Keratinocyte (primary cell): ENCODE measurements around the gene CCDC9B. TPM values are rescaled to one million over a fixed set of nuclear protein-coding genes. Genes with fewer than 3 reads are reported as not detected.

Experiments used
- DNase-seq: peaks from one replicate; pipeline ENCODE4 v3.0.0-alpha.2; 2011; ENCODE audit warnings: low read depth, missing footprints, low spot score
- FAIRE-seq: peaks from 2 replicates; lab custom pipeline; 2011; peaks lifted over from hg19 to GRCh38; lab: Jason Lieb, UNC
- H2AFZ ChIP-seq: 2 replicates; pipeline ENCODE4 v1.6.0; 2012; ENCODE audit warnings: low read length, control low read depth, inconsistent platforms; ENCODE audit not compliant: control insufficient read depth
- H3K27ac ChIP-seq: 2 replicates; pipeline ENCODE4 v1.5.1; 2011; ENCODE audit warnings: low read length; ENCODE audit not compliant: control insufficient read depth, insufficient read depth
- H3K27me3 ChIP-seq: 3 replicates; pipeline ENCODE4 v1.6.0; 2011; ENCODE audit warnings: low read length; ENCODE audit not compliant: control insufficient read depth, insufficient read depth; ENCODE audit errors: extremely low read depth
- H3K36me3 ChIP-seq, 2 experiments: 2 replicates in 1 of 2; 3 replicates in 1 of 2; pipeline ENCODE4 v1.5.1; 2011; ENCODE audit warnings: low read length in 2 of 2, mild to moderate bottlenecking in 1 of 2; ENCODE audit not compliant: control insufficient read depth in 2 of 2, insufficient read depth in 2 of 2; ENCODE audit errors: extremely low read depth in 1 of 2
- H3K4me1 ChIP-seq: 3 replicates; pipeline ENCODE4 v1.5.1; 2011; ENCODE audit warnings: low read length; ENCODE audit not compliant: control insufficient read depth, insufficient read depth; ENCODE audit errors: extremely low read depth
- H3K4me2 ChIP-seq: 3 replicates; pipeline ENCODE4 v1.6.0; 2011; ENCODE audit warnings: low read depth, low read length; ENCODE audit not compliant: control insufficient read depth, insufficient read depth; ENCODE audit errors: extremely low read depth
- H3K4me3 ChIP-seq, 3 experiments: fragments of 200-600 bp in 1 of 3; sonication (generic) in 1 of 3; 2 replicates in 2 of 3; 3 replicates in 1 of 3; pipeline ENCODE4 v1.5.1; 2011 to 2016; ENCODE audit warnings: low read length in 3 of 3, mild to moderate bottlenecking in 3 of 3, control low read depth in 2 of 3, inconsistent platforms in 1 of 3, low read depth in 1 of 3, mixed read lengths in 1 of 3, mixed run types in 1 of 3, moderate library complexity in 1 of 3; ENCODE audit not compliant: control insufficient read depth in 2 of 3, insufficient read depth in 2 of 3; ENCODE audit errors: extremely low read depth in 1 of 3
- H3K79me2 ChIP-seq: 2 replicates; pipeline ENCODE4 v1.6.0; 2012; ENCODE audit warnings: low read length; ENCODE audit not compliant: control insufficient read depth, insufficient read depth
- H3K9ac ChIP-seq: 3 replicates; pipeline ENCODE4 v1.6.0; 2011; ENCODE audit warnings: low read length; ENCODE audit not compliant: control insufficient read depth, insufficient read depth; ENCODE audit errors: extremely low read depth
- H3K9me1 ChIP-seq: 3 replicates; pipeline ENCODE4 v1.6.0; 2011; ENCODE audit warnings: low read length; ENCODE audit not compliant: control insufficient read depth, insufficient read depth; ENCODE audit errors: extremely low read depth
- H3K9me3 ChIP-seq: 2 replicates; pipeline ENCODE4 v1.5.1; 2012; ENCODE audit warnings: low read depth, low read length; ENCODE audit not compliant: control insufficient read depth
- H4K20me1 ChIP-seq: 3 replicates; pipeline ENCODE4 v1.6.0; 2011; ENCODE audit warnings: low read length; ENCODE audit not compliant: control insufficient read depth, insufficient read depth; ENCODE audit errors: extremely low read depth
- EZH2 ChIP-seq: IDR thresholded peaks from one replicate; pipeline ENCODE4 v1.6.1; 2012; ENCODE audit warnings: inconsistent platforms, mild to moderate bottlenecking, low read length, moderate library complexity
- dilution Hi-C: fragments of 300-500 bp; cut with MboI; formaldehyde crosslinking; loops from one replicate; pipeline ENCODE4 v1.7.0; 2020; ENCODE audit warnings: low sequenced_read_pairs; ENCODE audit not compliant: extremely low pct_ligation_motif_present
- polyA plus RNA-seq, 5 experiments: library from polyadenylated mRNA; depleted of rRNA in 3 of 5; stranded (reverse) in 3 of 5; stranded (forward) in 1 of 5; unstranded in 1 of 5; fragments of >200 nt; gene quantifications; 1 replicate in 1 of 5; 2 replicates in 3 of 5; 3 replicates in 1 of 5; pipeline versions ENCODE4 v1.2.1 to v1.2.3, GENCODE V29; 2011 to 2012; ENCODE audit warnings: missing spikeins in 2 of 5, low read depth in 1 of 5, low replicate concordance in 1 of 5
- TF ChIP-seq, protein P1 (sequence below), 3 experiments: IDR thresholded peaks in 1 of 3; conservative IDR thresholded peaks in 1 of 3; optimal IDR thresholded peaks in 1 of 3; 2 replicates in 2 of 3; 3 replicates in 1 of 3; pipeline versions ENCODE3 to v1.5.1; 2011; ENCODE audit warnings: low read length in 3 of 3, mild to moderate bottlenecking in 3 of 3, moderate library complexity in 2 of 3, control low read depth in 1 of 3, inconsistent platforms in 1 of 3; ENCODE audit not compliant: insufficient read depth in 2 of 3; ENCODE audit errors: extremely low read depth in 1 of 3

CCDC9B gene
- polyA plus RNA-seq, 1 donor (not counting 4 experiments of a cell fraction or from before 2014, with no cell fraction given): 9.6 TPM

- H3K27ac ChIP-seq: no peak overlapping the region
- FAIRE-seq: no peak
- H3K79me2 ChIP-seq: peaks cover 21% of the 10 kb centered on the region
Observed at GRCh38 chr15:40322531-40323238, 18.1 kb downstream of the CCDC9B start.

DNA sequence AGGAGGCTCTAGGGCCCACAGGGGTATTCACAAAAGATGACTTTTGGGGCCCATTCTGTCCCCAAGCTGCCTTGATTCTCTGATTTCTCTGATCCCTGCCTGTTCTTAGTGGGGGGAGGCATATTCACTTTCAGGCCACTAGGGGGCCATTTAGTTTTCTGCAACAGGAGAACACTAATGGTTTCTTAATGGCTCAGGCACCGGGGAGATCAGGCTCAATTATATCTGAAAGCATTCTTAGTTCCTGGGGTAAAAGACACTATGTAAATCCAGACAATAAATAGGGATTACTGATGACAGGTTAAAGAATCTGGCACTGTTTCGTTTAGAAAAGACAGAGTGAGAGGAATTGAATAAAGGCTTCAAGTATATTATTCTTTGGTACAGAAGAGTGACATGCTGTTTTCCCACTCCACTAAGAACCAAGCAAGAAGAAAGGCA, 19.8 kb downstream of the CCDC9B start:
- Histone ChIP-seq H3K79me2 (peaks cover 15% of the 10 kb centered on the region), H3K27me3 (no peaks in the 10 kb centered on the region), H3K36me3 (no peaks in the 10 kb centered on the region), H3K4me2 (no peak overlapping the region), H3K9me1 (no peaks in the 10 kb centered on the region), H3K9me3 (no peaks in the 10 kb centered on the region), H4K20me1 (no peaks in the 10 kb centered on the region), H2AFZ (no peak overlapping the region), H3K4me3 (no peak overlapping the region), H3K9ac (no peak overlapping the region), H3K27ac (no peak overlapping the region), H3K4me1 (peaks cover 21% of the 10 kb centered on the region)
- dilution Hi-C loops: no loop called here
- FAIRE-seq (peak; percentile 29), DNase-seq (no peak)
- TF ChIP-seq EZH2: no peak
- TF ChIP-seq, protein P1, sequence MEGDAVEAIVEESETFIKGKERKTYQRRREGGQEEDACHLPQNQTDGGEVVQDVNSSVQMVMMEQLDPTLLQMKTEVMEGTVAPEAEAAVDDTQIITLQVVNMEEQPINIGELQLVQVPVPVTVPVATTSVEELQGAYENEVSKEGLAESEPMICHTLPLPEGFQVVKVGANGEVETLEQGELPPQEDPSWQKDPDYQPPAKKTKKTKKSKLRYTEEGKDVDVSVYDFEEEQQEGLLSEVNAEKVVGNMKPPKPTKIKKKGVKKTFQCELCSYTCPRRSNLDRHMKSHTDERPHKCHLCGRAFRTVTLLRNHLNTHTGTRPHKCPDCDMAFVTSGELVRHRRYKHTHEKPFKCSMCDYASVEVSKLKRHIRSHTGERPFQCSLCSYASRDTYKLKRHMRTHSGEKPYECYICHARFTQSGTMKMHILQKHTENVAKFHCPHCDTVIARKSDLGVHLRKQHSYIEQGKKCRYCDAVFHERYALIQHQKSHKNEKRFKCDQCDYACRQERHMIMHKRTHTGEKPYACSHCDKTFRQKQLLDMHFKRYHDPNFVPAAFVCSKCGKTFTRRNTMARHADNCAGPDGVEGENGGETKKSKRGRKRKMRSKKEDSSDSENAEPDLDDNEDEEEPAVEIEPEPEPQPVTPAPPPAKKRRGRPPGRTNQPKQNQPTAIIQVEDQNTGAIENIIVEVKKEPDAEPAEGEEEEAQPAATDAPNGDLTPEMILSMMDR (optimal IDR thresholded peaks at IDR 0.05 in 1 of 3, IDR thresholded peaks at IDR 0.05 in 1 of 3, conservative IDR thresholded peaks at IDR 0.05 in 1 of 3; ENCODE audit: extremely low read depth in 1 of 3, insufficient read depth in 2 of 3, low read length in 3 of 3): peak; percentile 70 to 96 (median 81)

More at GRCh38 chr15:40322531-40323238, 18.1 kb downstream of the CCDC9B start:
- Histone ChIP-seq H2AFZ (no peak overlapping the region), H3K9ac (no peak overlapping the region), H3K9me3 (no peaks in the 10 kb centered on the region), H4K20me1 (no peaks in the 10 kb centered on the region), H3K9me1 (no peaks in the 10 kb centered on the region), H3K27me3 (no peaks in the 10 kb centered on the region), H3K4me3 (peak overlapping the region; percentile 42 to 58 (median 48)), H3K4me1 (peaks cover 32% of the 10 kb centered on the region), H3K36me3 (peaks cover 0 to 8% of the 10 kb centered on the region in 2 experiments), H3K4me2 (peak overlapping the region; percentile 30)
- dilution Hi-C loops: no loop called here
- TF ChIP-seq EZH2: no peak
- TF ChIP-seq, protein P1 (optimal IDR thresholded peaks at IDR 0.05 in 1 of 3, IDR thresholded peaks at IDR 0.05 in 1 of 3, conservative IDR thresholded peaks at IDR 0.05 in 1 of 3; ENCODE audit: extremely low read depth in 1 of 3, insufficient read depth in 2 of 3, low read length in 3 of 3): no peak
- no peak for DNase-seq
